Fibroblast of skin of right quadriceps (primary cell): ENCODE results near the gene COL18A1.
A peak's percentile ranks its signal among the peaks of the same experiment; 100 is the strongest.

Experiments
- DNase-seq: peaks from one replicate; pipeline ENCODE4 v3.0.0-alpha.2; 2013

The COL18A1 gene

DNA sequence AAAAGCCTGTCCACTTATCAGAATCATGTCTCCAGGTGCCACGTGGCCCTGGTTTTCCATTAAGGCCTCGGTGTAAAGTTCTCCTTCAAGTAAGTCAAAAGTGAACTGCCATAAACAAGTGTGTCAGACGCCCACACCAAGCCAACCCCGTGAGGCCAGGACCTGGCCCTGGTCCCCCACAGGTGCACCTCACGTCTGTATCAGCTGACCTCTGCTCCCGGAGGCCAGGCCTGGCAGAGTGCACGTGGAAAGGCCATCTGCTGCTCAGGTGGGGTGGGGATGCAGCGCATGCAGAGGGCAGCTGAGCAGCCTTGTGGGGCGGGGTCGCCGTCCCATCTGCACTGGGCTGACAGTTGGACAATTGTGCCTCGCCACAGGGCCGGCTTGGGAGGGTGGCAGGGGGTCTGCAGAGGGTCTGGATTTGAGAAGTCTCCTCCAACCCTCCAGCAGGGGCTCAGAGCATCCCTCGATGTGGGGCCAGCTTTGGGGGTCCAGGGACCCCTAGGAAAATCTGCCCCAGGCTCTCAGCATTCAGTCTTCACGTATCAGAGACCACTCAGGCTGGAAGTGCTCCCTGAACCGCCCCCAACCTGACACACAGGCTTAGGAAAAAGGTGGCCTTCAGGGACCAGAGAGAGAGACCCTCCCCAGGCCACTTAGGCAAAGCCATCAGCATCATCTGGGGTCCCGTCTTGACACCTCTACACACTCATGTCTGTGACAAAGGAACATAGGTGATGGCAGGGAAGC, 134.3 kb downstream of the COL18A1 start:
- no peak for DNase-seq

DNA sequence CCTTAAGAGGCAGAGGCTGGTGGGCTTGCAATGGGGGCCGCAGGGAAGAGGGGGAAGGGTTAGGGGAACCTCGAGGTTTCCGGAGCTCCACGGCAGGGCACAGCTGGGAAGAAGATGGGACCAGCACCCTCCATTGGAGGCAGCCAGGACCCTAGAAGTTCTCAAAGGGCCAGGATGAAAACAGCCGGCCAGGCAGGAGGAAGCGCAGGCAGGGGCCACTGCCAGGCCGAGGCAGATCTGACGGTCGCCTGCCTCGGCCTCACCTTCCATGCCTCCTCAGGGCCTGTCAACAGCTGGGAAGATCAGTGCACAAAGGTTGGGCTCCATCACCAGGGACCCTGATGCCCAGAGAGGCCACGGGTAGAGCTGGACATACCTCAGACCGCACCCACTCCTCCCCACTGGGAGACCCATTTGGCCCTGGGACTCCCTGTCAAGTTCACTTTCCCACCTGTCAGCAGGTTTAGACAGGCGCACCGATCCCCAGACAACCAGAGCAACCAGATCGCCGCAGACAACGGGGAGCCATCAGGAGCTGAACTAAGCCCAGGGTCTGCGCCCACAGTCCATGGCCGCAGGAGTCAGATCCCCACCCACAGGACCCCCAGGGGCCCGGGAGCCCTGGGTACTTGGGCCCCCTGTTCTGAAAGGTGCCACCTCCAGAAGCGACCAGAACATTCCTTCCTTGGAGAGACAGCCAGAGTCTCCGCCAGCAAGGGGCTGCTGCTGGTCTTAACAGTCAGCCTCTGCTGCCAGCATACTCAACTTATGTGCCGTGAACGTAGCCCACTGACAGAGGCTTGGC, 135.0 kb downstream of the COL18A1 start:
- DNase-seq: no peak

DNA sequence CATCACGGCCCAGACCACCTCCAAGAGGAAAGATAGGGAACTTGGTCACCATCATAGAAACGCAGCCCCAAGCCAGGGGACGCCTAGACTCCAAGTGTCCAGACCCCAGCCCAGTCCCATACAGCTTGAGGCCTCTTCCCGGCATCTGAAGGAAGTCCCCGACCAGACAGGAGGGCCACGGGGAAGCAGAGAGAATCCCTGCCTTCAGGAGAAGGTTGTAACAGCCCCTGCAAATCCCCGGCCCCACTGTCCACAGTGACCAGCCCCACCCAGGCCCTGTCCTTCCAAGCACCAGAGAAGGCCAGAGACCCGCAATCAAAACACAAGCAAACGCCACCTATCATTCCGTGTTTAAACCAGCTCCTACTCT, 135.6 kb downstream of the COL18A1 start:
- no peak for DNase-seq

DNA sequence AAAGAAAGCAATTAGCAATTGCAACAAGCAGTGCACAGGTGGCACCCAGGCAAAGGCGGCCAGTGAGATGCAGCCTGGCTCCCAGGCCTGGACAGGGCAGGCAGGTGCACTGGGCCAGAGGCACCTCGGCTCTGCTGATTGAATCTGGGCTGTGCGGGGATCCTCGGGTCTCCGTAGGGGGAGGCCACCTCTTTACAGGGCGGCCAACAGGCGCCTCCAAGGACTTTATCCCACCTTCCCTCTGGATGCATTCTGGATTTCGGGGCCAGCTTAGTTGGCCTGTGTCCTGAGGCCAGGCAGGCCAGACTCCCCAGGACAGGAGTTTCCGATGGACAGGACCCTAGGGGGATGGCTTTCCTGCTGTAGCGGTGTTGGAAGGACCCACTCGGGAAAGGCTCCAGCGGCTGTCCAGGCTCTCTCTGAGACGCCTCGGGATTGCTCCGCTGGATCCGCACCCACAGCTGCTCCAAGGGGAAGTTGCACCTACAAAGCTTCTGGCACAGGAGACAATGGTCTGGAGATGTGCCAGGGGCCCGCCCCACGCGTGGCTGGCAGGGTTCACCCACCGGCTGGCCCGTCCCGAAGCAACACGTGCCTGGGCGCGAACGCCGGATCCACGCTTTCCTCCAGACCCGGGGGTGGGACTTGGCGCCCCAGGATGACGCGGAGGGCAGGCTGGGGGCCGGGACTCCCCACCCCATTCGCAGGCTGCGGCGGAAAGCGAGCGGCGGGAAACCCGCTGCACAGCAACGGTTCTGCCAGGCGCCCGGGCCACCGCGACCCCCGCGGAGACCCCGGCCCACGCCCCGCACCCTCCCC, 136.5 kb downstream of the COL18A1 start:
- peak; percentile 44 for DNase-seq

DNA sequence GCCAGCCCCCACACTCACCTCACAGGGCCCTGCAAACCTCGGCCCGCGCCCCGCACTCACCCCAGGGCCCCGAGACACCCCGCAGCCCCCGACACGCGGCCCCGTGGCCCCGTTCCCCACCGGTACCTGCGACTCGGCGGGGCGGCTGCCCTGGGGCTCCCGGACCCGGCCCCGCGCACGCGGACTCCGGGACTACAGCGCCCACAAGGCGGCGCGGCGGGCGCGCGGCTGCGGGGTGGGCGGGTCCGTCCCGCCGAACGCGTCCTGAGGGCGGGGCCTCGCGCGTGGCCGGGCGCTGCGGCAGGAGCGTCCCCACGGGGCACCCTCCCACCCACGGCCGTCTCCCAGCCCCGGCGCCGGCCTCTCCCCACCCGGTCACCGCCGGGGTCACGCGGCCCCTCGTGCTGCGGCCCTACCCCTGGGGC, 137.3 kb downstream of the COL18A1 start, which contains the start of gene SLC19A1:
TSS of gene SLC19A1 (minus strand) at position 199 of the 425 bp plus-strand sequence. CDS start 4,481 bp downstream, outside the sequence.
- peak; percentile 52 for DNase-seq

DNA sequence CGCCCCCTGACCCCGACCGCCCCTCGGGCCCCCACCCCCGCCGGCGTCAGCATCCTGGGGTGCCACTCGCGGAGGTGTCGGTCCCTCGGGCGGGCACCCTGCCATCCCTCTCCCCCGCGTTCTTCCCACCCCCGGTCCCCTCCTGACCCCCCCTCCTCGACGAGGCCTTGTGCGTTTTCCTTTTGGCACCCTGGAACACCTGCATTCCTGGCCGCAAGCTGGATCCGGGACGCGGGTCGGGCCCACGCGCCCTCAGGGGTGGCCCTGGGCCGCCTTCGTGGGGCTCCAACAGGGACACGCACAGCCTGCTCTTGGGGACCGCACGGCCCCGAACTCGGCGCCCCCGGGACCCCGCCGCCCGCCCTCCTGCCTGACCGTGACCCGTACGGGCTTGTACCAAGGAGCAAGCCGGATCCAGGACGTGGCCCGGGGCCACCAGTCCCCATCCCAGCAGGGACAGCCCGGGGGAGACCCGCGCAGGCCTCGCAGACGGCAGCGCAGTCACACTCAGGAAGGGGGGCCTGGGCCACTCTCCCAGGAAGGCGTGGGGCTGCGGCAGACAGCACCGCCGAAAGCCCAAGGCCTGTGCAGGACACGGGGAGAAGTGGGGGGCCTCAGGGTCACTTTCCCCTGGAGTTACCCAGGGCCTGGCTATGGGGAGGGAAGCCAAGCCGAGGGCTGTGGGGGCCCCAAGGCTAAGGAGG, 137.9 kb downstream of the COL18A1 start:
- no peak for DNase-seq

DNA sequence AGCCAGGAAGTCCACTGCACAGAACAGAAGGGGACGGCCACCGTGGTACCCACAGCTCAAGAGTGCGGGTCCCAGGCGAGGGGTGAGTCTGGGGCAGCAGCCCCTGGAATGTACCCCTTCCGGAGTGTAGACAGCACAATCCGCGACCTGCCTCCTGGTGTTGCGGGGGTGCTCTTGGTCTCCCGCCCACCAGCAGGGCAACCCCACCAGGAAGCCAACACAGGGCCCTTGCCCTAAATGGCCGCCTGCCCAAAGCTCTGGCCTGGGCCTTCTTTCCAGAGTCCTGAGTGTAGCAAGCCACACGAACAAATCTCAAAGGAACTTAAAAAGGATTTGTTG, 138.4 kb downstream of the COL18A1 start:
- no peak for DNase-seq

DNA sequence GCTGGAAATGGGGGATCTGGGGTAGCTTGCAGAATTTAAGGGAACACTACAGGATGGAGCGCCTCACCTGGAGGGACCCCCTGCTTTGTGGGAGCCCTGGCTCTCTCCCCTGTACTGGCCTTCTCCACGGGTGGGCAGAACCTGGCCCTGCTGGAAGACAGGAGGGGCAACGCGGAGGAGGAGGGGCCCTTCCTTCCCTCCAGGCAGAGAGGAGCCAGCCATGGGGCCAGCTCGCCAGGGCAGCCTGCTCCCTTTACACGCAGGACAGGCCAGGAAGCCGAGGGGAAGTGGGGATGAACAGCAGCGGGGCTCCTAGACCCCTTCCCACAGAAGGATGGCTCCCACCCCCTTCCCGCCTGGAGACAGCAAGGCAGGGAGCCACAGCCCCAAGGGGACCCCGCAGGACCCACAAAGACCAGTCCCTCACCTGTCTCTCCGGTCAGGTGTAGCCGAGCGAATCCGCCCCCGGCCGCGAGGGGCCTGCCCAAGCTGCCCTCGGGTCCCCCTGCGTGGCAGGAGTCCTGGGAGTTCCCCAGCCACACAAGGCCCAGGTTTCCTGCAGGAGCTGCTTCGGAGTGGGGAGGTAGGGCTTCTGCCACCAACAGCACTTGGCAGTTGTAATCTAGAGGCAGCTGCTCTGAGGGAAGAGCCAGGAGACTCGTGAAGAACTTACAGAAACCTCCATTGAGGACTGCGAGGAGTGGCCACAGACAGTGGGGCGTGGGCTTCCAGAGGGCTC, 138.9 kb downstream of the COL18A1 start:
- DNase-seq: no peak

DNA sequence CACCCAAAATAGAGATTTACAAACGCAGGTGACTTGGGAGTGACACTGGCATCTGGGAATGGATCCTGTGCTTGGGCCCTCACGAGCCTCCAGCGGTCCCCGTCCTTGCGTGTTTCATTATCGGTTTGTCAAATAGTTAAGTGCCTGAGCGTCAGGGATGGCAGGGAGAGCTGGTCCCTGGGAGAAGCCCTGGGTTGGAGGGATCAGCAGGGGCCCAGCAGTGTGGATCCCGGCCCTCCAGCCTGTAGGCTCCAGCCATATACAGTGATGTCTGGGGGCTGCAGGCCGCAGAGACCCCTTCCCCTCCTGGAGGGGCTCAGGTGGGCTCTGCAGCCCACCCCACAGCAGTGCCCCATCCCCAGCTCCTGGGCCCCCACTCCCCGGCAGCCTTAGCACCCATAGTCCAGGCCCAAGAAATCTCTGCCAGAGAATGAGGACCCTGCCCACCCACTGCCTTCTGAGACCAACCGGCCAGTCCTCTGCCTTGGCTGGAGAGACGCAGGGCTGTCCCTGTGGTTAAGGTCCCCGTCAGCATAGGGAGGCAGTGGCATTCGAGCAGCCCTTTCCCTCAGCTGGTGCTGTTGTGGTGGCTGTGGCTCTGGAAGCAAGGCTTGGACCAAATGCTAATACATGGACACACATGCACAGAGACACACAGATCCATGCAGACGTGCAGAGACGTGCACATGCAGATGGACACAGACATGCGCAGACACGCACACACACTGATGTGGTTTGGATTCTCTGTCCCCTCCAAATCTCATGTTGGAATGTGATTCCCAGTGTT, 139.7 kb downstream of the COL18A1 start:
- no peak for DNase-seq

DNA sequence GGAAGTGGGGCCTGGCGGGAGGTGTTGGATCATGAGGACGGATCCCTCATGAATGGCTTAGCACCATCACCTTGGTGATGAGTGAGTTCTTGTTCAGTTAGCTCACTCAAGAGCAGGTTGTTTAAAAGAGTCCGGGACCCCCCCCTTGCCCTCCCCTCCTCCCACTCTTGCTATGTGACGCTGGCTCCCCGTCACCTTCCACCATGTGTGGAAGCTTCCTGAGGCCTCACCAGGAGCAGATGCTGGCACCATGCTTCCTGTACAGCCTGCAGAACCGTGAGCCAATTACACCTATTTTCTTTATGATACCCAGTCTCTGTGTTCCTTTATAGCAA, 140.2 kb downstream of the COL18A1 start:
- DNase-seq: no peak

DNA sequence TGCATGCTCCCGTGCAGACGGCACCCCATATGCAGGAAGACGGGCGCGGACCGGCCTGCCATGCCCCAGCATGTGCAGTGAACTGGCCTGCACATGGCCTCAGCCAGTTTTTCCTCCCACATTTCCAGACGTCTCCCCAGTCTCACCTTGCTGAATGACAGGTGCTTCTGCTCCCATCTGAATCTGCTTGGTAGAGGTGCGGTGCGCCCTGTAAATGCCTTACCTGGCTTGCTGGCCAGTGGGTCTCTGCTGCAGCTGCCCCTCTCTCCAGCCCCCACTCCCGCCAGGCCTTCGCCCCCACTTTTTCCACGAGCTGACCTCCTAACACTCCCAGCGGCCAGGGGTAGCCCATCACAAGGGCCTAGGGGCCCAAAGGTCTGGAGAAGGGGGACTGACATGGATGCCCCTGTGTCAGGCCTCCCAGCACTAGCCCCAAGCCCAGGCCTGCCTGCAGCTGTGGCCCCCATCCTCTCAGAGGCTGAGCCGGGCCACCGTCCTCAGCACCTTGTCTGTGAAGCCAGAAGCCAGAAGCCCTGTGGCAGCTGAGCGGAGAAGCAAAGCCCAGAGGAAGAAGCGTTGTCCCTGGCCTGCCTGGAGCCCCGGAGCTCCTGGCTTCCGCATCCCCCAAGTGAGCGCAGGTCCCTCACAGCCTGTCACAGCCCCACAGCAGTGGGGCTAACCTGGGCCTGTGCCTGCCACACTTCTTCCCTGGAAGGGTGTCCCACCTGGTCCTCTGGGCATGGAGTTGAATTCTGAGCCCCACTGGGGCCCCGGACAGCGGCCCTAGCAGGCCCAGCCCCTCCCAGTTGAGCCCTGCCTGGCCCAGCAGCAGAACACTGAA, 140.9 kb downstream of the COL18A1 start:
- DNase-seq: no peak

DNA sequence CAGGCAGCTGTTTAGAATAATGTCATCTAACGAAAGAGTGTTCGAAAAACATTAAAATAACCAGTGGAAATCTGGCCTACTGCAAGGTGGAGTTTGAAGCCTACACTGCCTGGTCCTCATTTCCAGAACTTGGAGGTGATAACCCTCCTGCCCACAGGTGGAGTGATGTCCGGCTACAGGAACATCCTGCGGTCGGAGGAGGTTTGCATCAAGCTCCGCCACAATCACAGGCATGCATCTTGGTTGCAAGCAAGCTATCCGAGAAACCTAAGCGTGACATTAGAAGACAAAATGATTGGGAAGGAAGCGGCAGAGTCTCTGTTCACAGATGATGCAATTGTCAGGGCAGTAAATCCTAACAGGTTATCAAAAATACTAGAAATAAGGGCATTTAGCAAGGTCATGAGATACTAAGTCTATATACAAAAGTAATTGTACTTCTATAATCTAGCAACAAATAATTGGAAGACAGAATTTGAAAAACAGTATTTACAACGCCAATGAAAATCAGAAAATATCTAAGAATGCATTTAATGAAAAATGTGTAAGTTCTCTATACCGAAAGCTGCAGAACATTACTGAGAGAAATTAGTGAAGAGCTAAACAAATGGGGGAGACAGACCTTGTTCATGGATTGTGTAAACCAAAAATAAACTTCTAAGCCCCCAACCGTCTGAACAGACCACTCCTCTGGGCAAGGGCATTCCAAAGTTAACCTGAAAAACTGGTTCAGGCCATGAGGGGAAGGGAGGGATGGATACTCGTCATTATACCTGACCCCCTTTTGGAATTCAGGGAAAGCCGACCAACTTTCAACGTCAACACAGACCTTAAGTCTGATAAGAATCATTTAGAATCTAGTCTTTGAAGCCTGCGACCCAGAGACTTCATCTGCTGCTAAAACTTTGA, 141.9 kb downstream of the COL18A1 start:
- no peak for DNase-seq

DNA sequence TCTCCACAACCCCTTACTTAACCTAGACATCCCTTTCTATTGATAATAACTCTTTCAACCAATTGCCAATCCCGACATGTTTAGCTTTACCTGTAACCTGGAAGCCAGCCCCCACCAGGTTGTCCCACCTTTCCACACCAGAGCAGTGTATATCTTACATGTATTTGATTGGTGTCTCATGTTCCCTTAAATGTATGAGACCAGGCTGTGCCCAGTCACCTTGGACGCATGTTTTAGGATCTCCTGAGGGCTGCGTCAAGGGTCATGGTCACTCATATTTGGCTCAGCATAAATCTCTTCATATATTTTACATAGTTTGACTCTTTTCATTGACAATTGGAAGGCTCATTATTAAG, 142.6 kb downstream of the COL18A1 start:
- DNase-seq: no peak

DNA sequence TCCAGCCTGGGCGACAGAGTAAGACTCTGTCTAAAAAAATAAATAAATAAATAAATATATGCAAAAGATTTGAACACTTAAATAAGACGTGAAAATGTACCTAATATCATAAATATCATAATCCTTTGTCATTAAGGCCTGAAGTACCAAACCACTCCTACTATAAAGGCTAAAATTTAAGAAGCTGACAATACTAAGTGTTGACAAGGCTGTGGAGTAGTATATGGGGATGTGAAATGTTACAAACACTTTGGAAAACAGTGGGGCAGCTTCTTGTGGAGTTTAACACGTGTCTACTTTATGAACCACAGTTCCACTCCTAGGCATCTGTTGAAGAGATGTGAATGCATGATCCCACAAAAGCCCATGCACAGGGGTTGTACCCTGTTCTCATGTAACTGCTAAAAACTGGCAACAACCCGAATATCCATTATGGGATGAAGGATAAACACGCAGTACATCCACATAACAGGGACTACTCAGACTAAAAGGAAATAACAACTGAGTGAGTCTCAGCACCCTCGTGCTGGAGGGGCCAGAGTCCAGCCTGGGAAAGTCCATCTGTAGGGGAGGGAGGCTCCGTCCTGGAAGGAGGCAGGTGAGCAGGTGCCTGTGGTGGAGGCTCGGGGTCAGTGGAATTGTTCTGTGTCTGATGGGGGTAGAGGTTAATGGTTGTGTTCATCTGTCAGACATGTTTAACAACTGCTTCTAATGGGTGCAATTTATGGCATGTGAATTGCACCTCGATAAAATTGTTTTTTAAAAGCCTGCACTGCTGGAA, 143.9 kb downstream of the COL18A1 start:
- no peak for DNase-seq

DNA sequence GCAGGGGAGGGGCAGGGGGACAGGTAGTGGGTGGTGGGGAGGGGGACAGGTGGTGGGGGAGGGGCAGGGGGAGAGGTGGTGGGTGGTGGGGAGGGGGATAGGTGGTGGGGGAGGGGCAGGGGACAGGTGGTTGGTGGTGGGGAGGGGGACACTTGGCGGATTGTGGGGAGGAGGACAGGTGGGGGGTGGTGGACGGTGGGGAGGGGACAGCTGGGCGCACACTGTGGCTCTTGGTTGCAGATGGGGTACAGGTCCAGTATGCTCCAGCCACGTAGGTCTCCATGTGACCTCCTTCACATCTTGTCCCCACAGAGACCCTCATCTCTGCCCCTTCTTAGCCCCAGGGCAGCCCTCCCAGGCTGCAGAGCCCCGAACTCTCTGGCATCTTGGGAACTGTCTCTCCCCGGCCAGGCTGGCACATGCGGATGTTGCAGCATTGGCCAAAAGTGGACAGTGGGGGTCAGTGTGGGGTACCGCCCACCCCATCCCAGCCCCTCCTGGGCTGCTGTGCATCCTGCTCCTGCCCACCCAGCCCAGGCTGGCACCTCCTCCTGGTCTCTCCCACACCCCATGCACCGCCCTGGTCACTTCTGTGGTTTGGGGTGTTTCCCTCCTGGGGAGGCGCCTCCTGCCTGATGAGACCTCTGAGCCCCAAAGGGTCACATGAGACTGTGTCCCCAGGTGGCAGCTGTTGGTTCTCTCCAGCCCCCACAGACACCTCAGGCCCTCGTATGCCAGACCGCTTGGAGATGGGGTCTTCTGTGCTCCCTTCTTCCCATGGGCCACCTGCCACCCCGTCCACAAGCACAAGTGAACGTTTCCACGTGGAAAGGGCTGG, 144.9 kb downstream of the COL18A1 start:
- no peak for DNase-seq

DNA sequence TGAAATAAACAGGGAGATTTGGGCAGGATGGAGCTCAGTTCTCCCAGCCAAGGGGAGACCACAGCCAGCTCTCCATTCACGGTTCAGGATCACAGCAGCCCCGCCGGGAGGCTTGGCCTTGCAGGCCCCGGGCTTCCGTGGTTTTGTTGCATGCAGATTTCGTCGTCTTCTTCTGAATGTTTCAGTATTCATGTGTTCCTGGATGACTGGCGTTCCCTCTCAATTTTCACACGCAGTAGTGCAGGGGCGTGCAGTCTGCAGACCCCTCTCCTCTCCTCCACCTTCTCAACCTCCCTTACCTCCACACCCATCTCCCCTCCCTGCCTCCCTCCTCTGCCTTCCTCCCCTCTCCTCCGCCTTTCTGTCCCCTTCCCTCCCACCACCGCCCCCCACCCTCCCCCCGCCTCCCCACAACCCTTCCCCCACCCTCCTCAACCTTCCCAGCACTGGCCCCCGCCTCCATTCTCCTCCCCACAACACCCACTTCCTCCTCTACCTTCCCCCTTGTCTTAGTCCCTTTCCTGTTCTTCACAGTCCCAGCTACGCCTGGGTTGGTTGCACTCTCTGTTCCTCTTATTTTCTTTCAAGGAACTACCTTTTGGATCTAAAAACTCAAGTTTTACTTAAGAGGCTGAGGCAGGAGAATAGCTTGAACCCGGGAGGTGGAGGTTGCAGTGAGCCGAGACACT, 145.7 kb downstream of the COL18A1 start:
- DNase-seq: no peak

DNA sequence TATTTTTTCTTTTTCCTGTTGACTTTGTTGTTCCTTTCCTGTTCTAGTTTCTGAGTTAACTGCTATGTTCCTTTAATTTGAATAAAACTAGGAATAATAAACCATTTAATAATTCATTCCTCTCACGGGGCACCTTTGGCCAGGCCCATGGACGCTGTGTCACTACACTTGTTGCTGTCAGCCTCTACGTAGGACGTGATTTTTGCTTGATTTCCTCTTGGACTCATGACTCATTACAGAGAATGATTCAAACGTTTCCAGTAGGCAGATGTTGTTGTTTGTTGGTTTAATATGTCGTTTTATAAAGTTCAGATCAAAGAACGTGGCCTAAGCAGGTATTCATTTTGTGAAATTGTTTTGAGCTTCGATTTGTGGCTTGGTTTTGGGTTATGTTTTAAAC, 146.4 kb downstream of the COL18A1 start:
- peak; percentile 55 for DNase-seq
